H1 (cell line): Measurements from ENCODE around the gene NTRK1. TPM values are rescaled to one million over a fixed set of nuclear protein-coding genes. Genes with fewer than 3 reads are reported as not detected.

Experiments
- BRCA1 ChIP-seq: IDR thresholded peaks from 2 replicates; pipeline ENCODE4 v1.6.1; 2012; ENCODE audit warnings: low read depth, low read length, improper control_type of control experiment
- CBX8 ChIP-seq: fragments of 300-800, 300-1000 bp; sonication (generic); IDR thresholded peaks from 2 replicates; pipeline ENCODE4 v1.7.1; 2016; ENCODE audit warnings: low read depth, low read length, borderline replicate concordance
- CEBPB ChIP-seq: IDR thresholded peaks from 2 replicates; pipeline ENCODE4 v1.6.1; 2012; ENCODE audit warnings: low read depth, low read length
- FOSL1 ChIP-seq: IDR thresholded peaks from 2 replicates; pipeline ENCODE4 v1.6.1; 2011; ENCODE audit warnings: mild to moderate bottlenecking, low read depth, low read length, moderate library complexity; ENCODE audit not compliant: insufficient read depth
- GABPA ChIP-seq: IDR thresholded peaks from 2 replicates; pipeline ENCODE4 v1.6.1; 2011; ENCODE audit warnings: mild to moderate bottlenecking, low read length, moderate library complexity, borderline replicate concordance; ENCODE audit not compliant: insufficient read depth
- HDAC2 ChIP-seq, 2 experiments: fragments of 300-600 bp in 1 of 2; sonication (generic) in 1 of 2; IDR thresholded peaks; 2 replicates each; pipeline ENCODE4 v1.6.1; 2011 to 2012; ENCODE audit warnings: low read depth in 2 of 2, low read length in 2 of 2, mild to moderate bottlenecking in 2 of 2, moderate library complexity in 2 of 2, borderline replicate concordance in 1 of 2, inconsistent platforms in 1 of 2
- JUN ChIP-seq: IDR thresholded peaks from 2 replicates; pipeline ENCODE4 v1.6.1; 2011; ENCODE audit warnings: low read depth, mild to moderate bottlenecking, improper control_type of control experiment, low read length
- JUND ChIP-seq: IDR thresholded peaks from 2 replicates; pipeline ENCODE4 v1.6.1; 2011; ENCODE audit warnings: mild to moderate bottlenecking, improper control_type of control experiment, low read length
- KDM5A ChIP-seq: fragments of 200-600 bp; IDR thresholded peaks from 2 replicates; pipeline ENCODE4 v1.7.1; 2012; ENCODE audit warnings: mild to moderate bottlenecking, low read length, inconsistent platforms, mixed read lengths
- POU5F1 ChIP-seq: IDR thresholded peaks from 2 replicates; pipeline ENCODE4 v1.6.1; 2011; ENCODE audit warnings: low read depth, mild to moderate bottlenecking, low read length, moderate library complexity
- RFX5 ChIP-seq: IDR thresholded peaks from 2 replicates; pipeline ENCODE4 v1.6.1; 2011; ENCODE audit warnings: low read depth, low read length, improper control_type of control experiment, borderline replicate concordance
- RNF2 ChIP-seq: fragments of 200-900, 300-1000 bp; sonication (generic); IDR thresholded peaks from 2 replicates; pipeline ENCODE4 v1.7.1; 2016; ENCODE audit warnings: borderline replicate concordance, low read depth, mild to moderate bottlenecking, antibody characterized with exemption, low read length; ENCODE audit not compliant: poor library complexity, severe bottlenecking; ENCODE audit errors: missing control alignments
- RXRA ChIP-seq: IDR thresholded peaks from 2 replicates; pipeline ENCODE4 v1.6.1; 2011; ENCODE audit warnings: low read depth, mild to moderate bottlenecking, low read length, moderate library complexity; ENCODE audit not compliant: insufficient read depth
- SAP30 ChIP-seq: fragments of 300-600 bp; sonication (generic); IDR thresholded peaks from 2 replicates; pipeline ENCODE4 v1.7.1; 2012; ENCODE audit warnings: low read length, moderate library complexity, mild to moderate bottlenecking, inconsistent platforms; ENCODE audit not compliant: insufficient read depth, insufficient replicate concordance
- SIN3A ChIP-seq, 2 experiments: IDR thresholded peaks in 1 of 2; conservative IDR thresholded peaks in 1 of 2; 2 replicates each; pipeline ENCODE4 v1.6.1; 2011 to 2012; ENCODE audit warnings: low read length in 2 of 2, improper control_type of control experiment in 1 of 2, low read depth in 1 of 2, mild to moderate bottlenecking in 1 of 2
- SIRT6 ChIP-seq: IDR thresholded peaks from one replicate; pipeline ENCODE4 v1.7.1; 2012; ENCODE audit warnings: low read length, inconsistent platforms
- SP1 ChIP-seq: IDR thresholded peaks from 2 replicates; pipeline ENCODE4 v1.6.1; 2011; ENCODE audit warnings: low read depth, low read length
- TBP ChIP-seq: IDR thresholded peaks from 2 replicates; pipeline ENCODE4 v1.6.1; 2011; ENCODE audit warnings: low read depth, low read length, improper control_type of control experiment
- TEAD4 ChIP-seq: IDR thresholded peaks from 2 replicates; pipeline ENCODE4 v1.6.1; 2012; ENCODE audit warnings: low read depth, low read length, inconsistent platforms, mixed read lengths
- YY1 ChIP-seq: IDR thresholded peaks from 2 replicates; pipeline ENCODE4 v1.6.1; 2011; ENCODE audit warnings: low read depth, mild to moderate bottlenecking, low read length
- ZNF274 ChIP-seq: IDR thresholded peaks from 2 replicates; pipeline ENCODE4 v1.7.0; 2012; ENCODE audit warnings: low read length, borderline replicate concordance; ENCODE audit errors: extremely low read depth
- polyA plus RNA-seq, 7 experiments: library from polyadenylated mRNA; depleted of rRNA in 3 of 7; stranded (reverse) in 5 of 7; unstranded in 2 of 7; fragments of >200 nt in 5 of 7; fragments of 200-250 nt in 2 of 7; gene quantifications; 1 replicate in 5 of 7; 2 replicates in 1 of 7; 4 replicates in 1 of 7; pipeline versions ENCODE4 v1.2.1 to v1.2.3, GENCODE V29; 2011 to 2013; ENCODE audit warnings: missing spikeins in 2 of 7, mixed read lengths in 2 of 7
- total RNA-seq: library from RNA; stranded (reverse); fragmentation: NEBNext Ultra II Directional; extraction: Animal tissue kit (Norgen Biotek cat#: 25700); gene quantifications from 2 replicates; pipeline ENCODE4 v1.2.1, GENCODE V29; 2021
- TF ChIP-seq, protein P1 (sequence below): IDR thresholded peaks from 2 replicates; pipeline ENCODE4 v1.6.1; 2012; ENCODE audit warnings: low read length, inconsistent platforms

Gene NTRK1
- total and polyA plus RNA-seq, 2 of the 8 experiments (the other 6 are each of a cell fraction or from before 2014, with no cell fraction given) = 0.12 to 0.24 TPM

DNA sequence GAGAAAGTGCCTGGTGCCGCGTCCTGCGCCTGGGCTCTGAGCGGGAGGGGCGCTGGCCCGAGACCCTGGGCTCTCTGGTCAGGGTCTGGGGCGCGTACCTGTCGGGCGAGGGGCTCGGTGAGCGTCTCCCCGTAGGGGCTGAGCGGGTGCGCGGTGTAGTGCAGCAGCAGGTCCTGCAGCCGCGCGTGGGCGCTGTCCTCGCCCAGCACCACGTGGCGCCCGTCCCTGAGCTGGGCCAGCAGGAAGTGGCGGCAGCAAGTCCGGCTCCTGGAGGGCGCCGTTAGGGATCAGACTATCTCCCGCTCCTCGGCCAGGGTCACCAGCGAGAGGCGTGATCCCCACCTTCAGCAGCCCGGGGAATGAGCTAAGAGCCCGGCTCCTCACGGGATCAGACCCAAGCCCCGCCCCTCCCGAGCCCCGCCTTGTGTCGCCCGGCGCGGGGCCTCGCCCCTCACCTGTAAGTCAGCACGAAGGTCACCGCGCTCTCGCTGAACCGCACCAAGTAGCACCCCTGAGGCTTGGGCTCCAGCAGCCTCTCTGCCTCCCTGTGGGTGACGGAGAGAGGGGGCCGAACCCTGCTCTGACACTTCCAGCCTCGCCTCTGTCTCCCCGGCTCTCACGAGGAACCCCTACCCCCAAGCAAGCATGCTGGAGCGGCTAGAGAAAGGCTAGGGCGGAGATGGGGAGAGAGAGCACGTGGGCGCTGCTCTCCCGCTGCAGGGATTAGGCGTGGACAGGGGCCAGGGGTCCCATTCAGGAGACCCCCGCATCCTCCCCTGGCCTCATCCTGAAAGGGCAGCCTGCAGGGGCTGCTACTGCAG is 46.7 kb upstream of the NTRK1 start (continued):
- TF ChIP-seq SIN3A (conservative IDR thresholded peaks at IDR 0.05 in 1 of 2, IDR thresholded peaks at IDR 0.05 in 1 of 2; ENCODE audit: low read depth in 1 of 2, low read length in 2 of 2) (peak in 1 of 2 experiments; percentile 58; a peak in 1 of 4 replicates), JUND (no peak), TBP (peak; percentile 68), GABPA (no peak), RFX5 (no peak), ZNF274 (no peak), RNF2 (no peak), HDAC2 (IDR thresholded peaks at IDR 0.05; ENCODE audit: borderline replicate concordance in 1 of 2, low read depth in 2 of 2, low read length in 2 of 2) (0 out of 4 replicates have a peak, but pooled peaks of 1 of the 2 experiments have one; percentile 78), CBX8 (no peak), KDM5A (no peak), SIRT6 (no peak), CEBPB (no peak), TEAD4 (no peak), RXRA (no peak), YY1 (no peak), JUN (no peak), SAP30 (no peak), FOSL1 (no peak), BRCA1 (no peak), SP1 (0 out of 2 replicates have a peak, but pooled peaks have one; percentile 15), POU5F1 (no peak)
- TF ChIP-seq, protein P1, sequence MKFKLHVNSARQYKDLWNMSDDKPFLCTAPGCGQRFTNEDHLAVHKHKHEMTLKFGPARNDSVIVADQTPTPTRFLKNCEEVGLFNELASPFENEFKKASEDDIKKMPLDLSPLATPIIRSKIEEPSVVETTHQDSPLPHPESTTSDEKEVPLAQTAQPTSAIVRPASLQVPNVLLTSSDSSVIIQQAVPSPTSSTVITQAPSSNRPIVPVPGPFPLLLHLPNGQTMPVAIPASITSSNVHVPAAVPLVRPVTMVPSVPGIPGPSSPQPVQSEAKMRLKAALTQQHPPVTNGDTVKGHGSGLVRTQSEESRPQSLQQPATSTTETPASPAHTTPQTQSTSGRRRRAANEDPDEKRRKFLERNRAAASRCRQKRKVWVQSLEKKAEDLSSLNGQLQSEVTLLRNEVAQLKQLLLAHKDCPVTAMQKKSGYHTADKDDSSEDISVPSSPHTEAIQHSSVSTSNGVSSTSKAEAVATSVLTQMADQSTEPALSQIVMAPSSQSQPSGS = no peak
